Suprapubic skin (tissue), 4 donors: ENCODE data around the gene ZDHHC13. TPM values are rescaled to one million over a fixed set of nuclear protein-coding genes. Genes with fewer than 3 reads are reported as not detected.

Source experiments
- DNase-seq, 2 donors: peaks; one replicate each; pipeline ENCODE4 v3.0.0-alpha.2; 2019; ENCODE audit warnings: low spot score in 2 of 2
- H3K27ac ChIP-seq: fragments of 200-600 bp; sonication (generic); one replicate; pipeline ENCODE4 v1.5.1; 2019
- H3K27me3 ChIP-seq: fragments of 200-600 bp; sonication (generic); one replicate; pipeline ENCODE4 v1.5.1; 2019
- H3K36me3 ChIP-seq: fragments of 200-600 bp; sonication (generic); one replicate; pipeline ENCODE4 v1.5.1; 2019
- H3K4me1 ChIP-seq: fragments of 200-600 bp; sonication (generic); one replicate; pipeline ENCODE4 v1.5.1; 2019
- H3K4me3 ChIP-seq: fragments of 200-600 bp; sonication (generic); one replicate; pipeline ENCODE4 v1.5.1; 2019; ENCODE audit warnings: mild to moderate bottlenecking
- H3K9me3 ChIP-seq: fragments of 200-600 bp; sonication (generic); one replicate; pipeline ENCODE4 v1.5.1; 2019
- EP300 ChIP-seq: sonication (generic); formaldehyde crosslinking; IDR thresholded peaks from one replicate; pipeline ENCODE4 v1.6.1; 2017; ENCODE audit warnings: antibody characterized with exemption
- POLR2A ChIP-seq, 2 donors: fragments of 450-650 bp; IDR thresholded peaks; one replicate each; pipeline ENCODE4 v1.6.1; 2017; ENCODE audit warnings: antibody characterized with exemption in 2 of 2, mild to moderate bottlenecking in 2 of 2, moderate library complexity in 2 of 2
- POLR2AphosphoS5 ChIP-seq, 3 donors: sonication (generic); formaldehyde crosslinking; IDR thresholded peaks; one replicate each; pipeline ENCODE4 v1.6.1; 2017; ENCODE audit warnings: antibody characterized with exemption in 3 of 3
- WGBS: methylation state at CpG from one replicate; pipeline ENCODE4 v1.1.5; 2018; 5-methylcytosine and 5-hydroxymethylcytosine counted together
- total RNA-seq, 4 donors: library from RNA; depleted of rRNA; stranded (reverse); fragments of >200 nt; gene quantifications; one replicate each; pipeline ENCODE4 v1.1.0, GENCODE V29; 2016
- TF ChIP-seq, protein P1 (sequence below), 2 donors: fragments of 200-600 bp in 1 of 2; fragments of 450-650 bp in 1 of 2; sonication (generic) in 1 of 2; IDR thresholded peaks; one replicate each; pipeline ENCODE4 v1.5.1; 2016 to 2019; ENCODE audit warnings: antibody characterized with exemption in 2 of 2, mild to moderate bottlenecking in 1 of 2, moderate library complexity in 1 of 2

Gene ZDHHC13
- total RNA-seq, 4 donors from 2014 or later = 23.8 to 74.6 (median 27.0) TPM

DNA sequence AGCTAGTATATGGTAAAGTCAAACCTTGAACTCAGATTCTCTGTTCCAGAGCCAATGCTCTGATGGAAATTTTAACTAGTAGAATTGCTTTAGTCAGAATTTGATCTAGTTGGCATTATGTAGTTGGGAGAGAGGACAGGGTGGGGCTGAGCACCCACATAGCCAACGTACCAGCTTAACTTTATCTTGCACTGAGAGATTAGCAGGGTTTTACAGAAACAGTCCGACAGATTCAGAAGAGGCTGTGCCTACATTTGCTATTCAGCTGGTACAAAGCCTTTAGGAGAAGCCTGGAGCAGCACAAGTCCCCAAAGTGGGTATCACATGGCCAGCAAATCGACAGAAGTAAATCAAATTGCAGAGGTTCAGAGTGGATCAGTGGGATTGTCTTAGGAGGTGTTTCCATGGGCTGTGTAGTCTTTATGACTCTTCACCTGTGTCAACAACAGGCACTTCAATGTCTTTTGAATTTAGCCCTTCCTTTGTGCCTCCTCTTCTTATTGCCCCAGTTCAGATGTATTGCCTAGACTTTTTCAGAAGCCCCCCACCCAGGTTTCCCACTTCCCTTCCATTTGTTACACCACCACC lies 92.1 kb downstream of the ZDHHC13 start:
- Histone ChIP-seq H3K36me3 (no peaks in the 10 kb centered on the region), H3K27me3 (no peaks in the 10 kb centered on the region), H3K4me3 (no peak overlapping the region), H3K9me3 (no peaks in the 10 kb centered on the region), H3K4me1 (no peaks in the 10 kb centered on the region), H3K27ac (no peak overlapping the region)
- TF ChIP-seq EP300 = no peak
- no peak for TF ChIP-seq POLR2A (IDR thresholded peaks at IDR 0.05)
- TF ChIP-seq POLR2AphosphoS5 (IDR thresholded peaks at IDR 0.05) = no peak
- TF ChIP-seq, protein P1, sequence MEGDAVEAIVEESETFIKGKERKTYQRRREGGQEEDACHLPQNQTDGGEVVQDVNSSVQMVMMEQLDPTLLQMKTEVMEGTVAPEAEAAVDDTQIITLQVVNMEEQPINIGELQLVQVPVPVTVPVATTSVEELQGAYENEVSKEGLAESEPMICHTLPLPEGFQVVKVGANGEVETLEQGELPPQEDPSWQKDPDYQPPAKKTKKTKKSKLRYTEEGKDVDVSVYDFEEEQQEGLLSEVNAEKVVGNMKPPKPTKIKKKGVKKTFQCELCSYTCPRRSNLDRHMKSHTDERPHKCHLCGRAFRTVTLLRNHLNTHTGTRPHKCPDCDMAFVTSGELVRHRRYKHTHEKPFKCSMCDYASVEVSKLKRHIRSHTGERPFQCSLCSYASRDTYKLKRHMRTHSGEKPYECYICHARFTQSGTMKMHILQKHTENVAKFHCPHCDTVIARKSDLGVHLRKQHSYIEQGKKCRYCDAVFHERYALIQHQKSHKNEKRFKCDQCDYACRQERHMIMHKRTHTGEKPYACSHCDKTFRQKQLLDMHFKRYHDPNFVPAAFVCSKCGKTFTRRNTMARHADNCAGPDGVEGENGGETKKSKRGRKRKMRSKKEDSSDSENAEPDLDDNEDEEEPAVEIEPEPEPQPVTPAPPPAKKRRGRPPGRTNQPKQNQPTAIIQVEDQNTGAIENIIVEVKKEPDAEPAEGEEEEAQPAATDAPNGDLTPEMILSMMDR (IDR thresholded peaks at IDR 0.05) = no peak
- WGBS = 78% methylated on average over 3 of the region's 3 CpGs
- no peak for DNase-seq

DNA sequence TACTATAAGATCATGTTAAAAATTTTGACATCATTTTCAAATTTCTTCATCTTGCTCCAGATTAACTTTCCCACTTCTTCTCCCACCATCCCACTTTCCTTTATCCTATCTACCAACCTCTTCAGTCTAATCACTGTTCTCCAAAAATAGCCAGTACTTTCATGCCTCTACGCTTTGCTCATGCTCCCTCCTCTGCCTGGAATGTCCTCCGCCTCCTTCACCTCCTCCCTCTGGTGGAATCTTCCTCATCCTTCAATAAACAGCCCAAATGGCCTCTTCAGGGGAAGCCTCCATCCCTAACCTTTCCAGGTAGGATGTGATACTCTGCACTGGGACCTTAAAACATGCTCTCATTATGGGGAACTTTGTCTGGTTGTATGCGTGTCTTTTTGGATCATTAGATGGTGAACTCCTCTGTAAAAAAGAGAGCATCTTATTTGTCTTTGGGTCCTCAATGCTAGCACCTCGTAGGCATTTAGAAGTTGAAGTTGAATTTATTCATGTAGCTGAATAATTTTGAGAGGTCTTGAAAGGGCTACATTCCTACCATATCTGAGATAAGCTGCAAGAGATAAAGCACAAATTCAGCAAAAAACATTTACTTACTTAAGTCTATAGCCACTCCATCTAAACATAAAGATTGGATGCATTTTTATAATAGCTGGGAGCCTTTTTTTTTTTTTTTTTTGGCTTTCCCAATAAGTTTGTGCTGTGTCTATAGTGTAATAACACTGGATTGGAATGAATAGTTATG lies 92.8 kb downstream of the ZDHHC13 start:
- no peaks in the 10 kb centered on the region for H3K9me3 ChIP-seq
- DNase-seq = no peak
- H3K4me3 ChIP-seq = no peak overlapping the region
- TF ChIP-seq, protein P1 (IDR thresholded peaks at IDR 0.05) = no peak
- TF ChIP-seq POLR2A (IDR thresholded peaks at IDR 0.05) = no peak
- no peak for TF ChIP-seq EP300
- TF ChIP-seq POLR2AphosphoS5 (IDR thresholded peaks at IDR 0.05) = no peak
- H3K4me1 ChIP-seq = no peaks in the 10 kb centered on the region
- no peak overlapping the region for H3K27ac ChIP-seq
- H3K36me3 ChIP-seq = no peaks in the 10 kb centered on the region
- WGBS = 57% methylated on average over 4 of the region's 4 CpGs
- no peaks in the 10 kb centered on the region for H3K27me3 ChIP-seq

DNA sequence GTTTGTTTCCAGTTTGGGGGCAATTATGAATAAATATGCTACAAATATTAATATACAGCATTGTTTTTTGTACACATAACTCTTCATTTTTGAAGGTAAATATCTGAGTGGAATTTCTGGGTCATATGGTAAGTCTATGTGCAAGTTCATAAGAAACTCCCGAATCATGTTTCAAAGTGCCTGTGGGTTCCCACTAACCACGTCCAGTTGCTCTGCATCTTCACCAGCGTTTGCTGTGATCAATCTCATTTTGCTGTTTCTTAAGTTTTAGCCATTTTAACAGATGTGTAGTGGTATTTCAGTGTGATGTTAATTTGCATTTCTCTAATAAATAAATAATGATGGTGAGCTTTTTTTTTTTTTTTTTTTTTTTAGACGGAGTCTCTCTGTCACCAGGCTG lies 99.1 kb downstream of the ZDHHC13 start:
- no peak overlapping the region for H3K4me3 ChIP-seq
- H3K9me3 ChIP-seq = no peaks in the 10 kb centered on the region
- TF ChIP-seq, protein P1 (IDR thresholded peaks at IDR 0.05) = no peak
- no peak for TF ChIP-seq POLR2AphosphoS5 (IDR thresholded peaks at IDR 0.05)
- TF ChIP-seq EP300 = no peak
- no peak for TF ChIP-seq POLR2A (IDR thresholded peaks at IDR 0.05)
- no peaks in the 10 kb centered on the region for H3K27me3 ChIP-seq
- no peak overlapping the region for H3K27ac ChIP-seq
- WGBS = 64% methylated on average over 4 of the region's 4 CpGs
- no peaks in the 10 kb centered on the region for H3K36me3 ChIP-seq
- H3K4me1 ChIP-seq = peaks cover 34% of the 10 kb centered on the region
- DNase-seq = no peak

DNA sequence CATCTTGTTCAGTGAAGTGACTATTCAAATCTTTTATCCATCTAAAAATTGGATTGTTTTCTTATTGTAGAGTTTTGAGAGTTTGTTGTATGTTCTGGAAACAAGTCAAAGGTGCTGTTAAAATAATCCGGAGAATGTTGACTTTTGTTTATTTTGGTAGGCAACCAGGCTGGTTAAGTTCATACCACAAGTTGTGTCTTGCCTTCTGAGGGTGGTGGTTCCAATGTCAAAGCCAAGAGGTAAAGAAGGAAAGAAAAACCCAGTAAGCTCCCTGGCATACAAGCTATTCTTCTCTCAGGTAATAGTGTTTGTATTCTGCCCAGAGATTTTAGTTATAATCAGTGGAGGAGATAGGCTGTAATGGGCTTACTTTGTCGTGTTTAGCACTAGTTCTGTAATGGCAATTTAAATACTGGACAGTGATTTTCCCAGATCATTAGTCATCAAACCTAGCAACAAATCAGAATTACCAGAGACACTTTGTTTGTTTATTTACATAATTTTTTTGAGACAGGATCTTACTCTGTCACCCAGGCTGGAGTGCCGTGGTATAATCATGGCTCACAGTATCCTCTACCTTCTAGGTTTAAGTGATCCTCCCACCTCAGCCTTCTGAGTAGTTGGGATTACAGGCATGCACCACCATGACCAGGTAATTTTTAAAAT lies 99.9 kb downstream of the ZDHHC13 start:
- no peaks in the 10 kb centered on the region for H3K27me3 ChIP-seq
- no peak for DNase-seq
- H3K4me3 ChIP-seq = no peak overlapping the region
- H3K27ac ChIP-seq = peak overlapping the region; percentile 78
- H3K36me3 ChIP-seq = no peaks in the 10 kb centered on the region
- TF ChIP-seq, protein P1 (IDR thresholded peaks at IDR 0.05) = no peak
- no peak for TF ChIP-seq POLR2AphosphoS5 (IDR thresholded peaks at IDR 0.05)
- TF ChIP-seq EP300 = no peak
- no peak for TF ChIP-seq POLR2A (IDR thresholded peaks at IDR 0.05)
- WGBS = 39% methylated on average over 3 of the region's 3 CpGs
- H3K9me3 ChIP-seq = no peaks in the 10 kb centered on the region
- peaks cover 43% of the 10 kb centered on the region for H3K4me1 ChIP-seq

DNA sequence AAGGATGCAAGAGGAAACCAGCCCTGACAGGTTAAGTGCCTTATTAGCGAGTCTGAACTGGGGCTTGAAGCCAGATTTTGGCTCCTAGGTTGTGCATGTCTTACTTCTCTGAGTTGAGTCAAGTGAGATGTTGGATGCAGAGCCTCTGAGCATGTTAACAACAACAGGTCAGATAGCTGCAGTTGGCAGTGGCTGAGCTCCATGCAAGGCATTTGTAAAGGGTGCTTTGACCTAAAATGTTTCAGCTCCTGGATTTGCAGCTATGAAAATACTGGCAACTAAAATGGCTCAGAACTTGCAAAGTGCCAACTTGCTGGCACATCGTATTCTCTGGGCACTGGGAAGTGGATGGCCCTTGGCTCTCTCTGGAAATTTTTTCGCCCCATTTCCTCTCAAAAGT lies 101.2 kb downstream of the ZDHHC13 start:
- H3K27me3 ChIP-seq = no peaks in the 10 kb centered on the region
- H3K9me3 ChIP-seq = no peaks in the 10 kb centered on the region
- 45% methylated on average over 3 of the region's 3 CpGs for WGBS
- TF ChIP-seq POLR2A (IDR thresholded peaks at IDR 0.05) = no peak
- H3K4me1 ChIP-seq = peaks cover 43% of the 10 kb centered on the region
- no peak for DNase-seq
- no peaks in the 10 kb centered on the region for H3K36me3 ChIP-seq
- peak overlapping the region; percentile 83 for H3K27ac ChIP-seq
- no peak overlapping the region for H3K4me3 ChIP-seq
